Subcutaneous abdominal adipose tissue (tissue), 5 donors: ENCODE results near the gene TNS3.

ENCODE experiments used
- H3K27ac ChIP-seq: one replicate; pipeline ENCODE4 v1.7.0; 2013; ENCODE audit warnings: low read depth, mild to moderate bottlenecking, inconsistent platforms, low read length, moderate library complexity
- H3K27me3 ChIP-seq, 5 donors: one replicate each; pipeline ENCODE4 v1.7.0; 2013; ENCODE audit warnings: low read length in 5 of 5, inconsistent platforms in 1 of 5; ENCODE audit not compliant: control insufficient read depth in 5 of 5, insufficient read depth in 4 of 5
- H3K36me3 ChIP-seq, 5 donors: one replicate each; pipeline ENCODE4 v1.7.0; 2013; ENCODE audit warnings: low read length in 5 of 5; ENCODE audit not compliant: control insufficient read depth in 5 of 5, insufficient read depth in 5 of 5
- H3K4me1 ChIP-seq, 5 donors: one replicate each; pipeline ENCODE4 v1.7.0; 2013; ENCODE audit warnings: low read length in 5 of 5, mild to moderate bottlenecking in 3 of 5, moderate library complexity in 1 of 5; ENCODE audit not compliant: control insufficient read depth in 5 of 5, insufficient read depth in 5 of 5
- H3K4me3 ChIP-seq, 5 donors: one replicate each; pipeline ENCODE4 v1.7.0; 2013; ENCODE audit warnings: low read length in 5 of 5, low read depth in 1 of 5
- H3K9ac ChIP-seq, 5 donors: one replicate each; pipeline ENCODE4 v1.7.0; 2013; ENCODE audit warnings: low read length in 5 of 5, mild to moderate bottlenecking in 4 of 5, moderate library complexity in 3 of 5
- H3K9me3 ChIP-seq, 5 donors: one replicate each; pipeline ENCODE4 v1.7.0; 2013; ENCODE audit warnings: low read length in 5 of 5; ENCODE audit not compliant: control insufficient read depth in 5 of 5
- donor health status: healthy.
- donor health status: healthy.
- donor health status: healthy.
- donor health status: healthy.
- donor health status: healthy.

TNS3 gene

DNA sequence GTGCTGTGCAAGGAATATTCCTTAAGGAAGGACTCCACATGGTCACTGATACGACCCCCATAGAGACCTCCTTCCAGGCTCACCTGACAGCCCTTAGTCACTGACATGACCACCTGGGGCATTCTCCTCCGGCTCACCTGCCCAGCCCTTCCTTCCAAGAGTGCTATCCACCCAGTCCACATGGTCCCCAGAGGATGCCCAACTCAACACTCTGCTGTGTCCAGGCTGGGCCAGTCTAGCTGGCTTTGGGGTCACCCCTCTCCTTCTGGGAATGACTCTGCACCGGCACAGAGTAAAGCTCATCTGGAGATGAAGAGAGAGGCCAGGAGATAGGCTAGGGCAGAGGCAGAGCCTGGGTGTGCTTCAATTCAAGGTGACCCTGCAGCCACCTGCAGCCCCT, 300.8 kb downstream of the TNS3 start:
- H3K27ac ChIP-seq, result no peak overlapping the region

DNA sequence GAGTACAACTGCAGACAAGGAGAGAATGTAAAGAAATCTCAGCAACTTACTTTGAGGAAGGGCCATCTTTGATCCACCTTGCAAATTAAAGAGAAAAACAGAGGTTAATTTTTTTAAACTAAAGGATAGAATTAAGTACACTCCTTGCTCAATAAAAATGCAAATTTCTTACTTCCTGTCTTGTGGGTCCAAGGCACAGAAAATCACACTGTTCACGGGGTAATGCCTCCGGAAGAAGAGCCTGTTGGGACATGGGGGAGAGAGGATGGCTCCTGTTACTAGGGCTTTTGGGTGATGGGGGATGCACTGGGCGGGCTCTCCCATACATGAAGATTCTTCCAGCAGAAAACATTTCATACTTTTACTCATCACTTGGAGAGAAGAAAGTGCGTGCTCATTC, 301.8 kb downstream of the TNS3 start:
- no peaks in the 10 kb centered on the region for H3K27me3 ChIP-seq
- H3K4me3 ChIP-seq, result no peak overlapping the region
- H3K4me1 ChIP-seq, result peaks cover 0 to 4% (median 0%) of the 10 kb centered on the region in 5 donors
- no peak overlapping the region for H3K9ac ChIP-seq
- peaks cover 6 to 97% (median 86%) of the 10 kb centered on the region in 5 donors for H3K36me3 ChIP-seq
- no peaks in the 10 kb centered on the region for H3K9me3 ChIP-seq
- no peak overlapping the region for H3K27ac ChIP-seq

More for the DNA sequence above, 300.8 kb downstream of the TNS3 start:
- no peak overlapping the region for H3K4me3 ChIP-seq
- no peaks in the 10 kb centered on the region for H3K27me3 ChIP-seq
- H3K4me1 ChIP-seq, result peaks cover 1 to 11% (median 6%) of the 10 kb centered on the region in 5 donors
- no peak overlapping the region for H3K9ac ChIP-seq
- no peaks in the 10 kb centered on the region for H3K9me3 ChIP-seq
- H3K36me3 ChIP-seq, result peaks cover 6 to 95% (median 81%) of the 10 kb centered on the region in 5 donors

- no peaks in the 10 kb centered on the region for H3K9me3 ChIP-seq
- H3K36me3 ChIP-seq, result peaks cover 3 to 81% (median 68%) of the 10 kb centered on the region in 5 donors
- H3K9ac ChIP-seq, result no peak overlapping the region
- H3K4me1 ChIP-seq, result no peaks in the 10 kb centered on the region
- no peaks in the 10 kb centered on the region for H3K27me3 ChIP-seq
- H3K27ac ChIP-seq, result no peak overlapping the region
- no peak overlapping the region for H3K4me3 ChIP-seq
These were observed 303.9 kb downstream of the TNS3 start for GRCh38 chr7:47278043-47278442.

- Histone ChIP-seq H3K36me3 (peaks cover 2 to 74% (median 61%) of the 10 kb centered on the region in 5 donors), H3K4me1 (no peaks in the 10 kb centered on the region), H3K9ac (no peak overlapping the region), H3K9me3 (no peaks in the 10 kb centered on the region), H3K4me3 (no peak overlapping the region), H3K27ac (no peak overlapping the region), H3K27me3 (no peaks in the 10 kb centered on the region)
These were observed 304.6 kb downstream of the TNS3 start for GRCh38 chr7:47277321-47277781.

DNA sequence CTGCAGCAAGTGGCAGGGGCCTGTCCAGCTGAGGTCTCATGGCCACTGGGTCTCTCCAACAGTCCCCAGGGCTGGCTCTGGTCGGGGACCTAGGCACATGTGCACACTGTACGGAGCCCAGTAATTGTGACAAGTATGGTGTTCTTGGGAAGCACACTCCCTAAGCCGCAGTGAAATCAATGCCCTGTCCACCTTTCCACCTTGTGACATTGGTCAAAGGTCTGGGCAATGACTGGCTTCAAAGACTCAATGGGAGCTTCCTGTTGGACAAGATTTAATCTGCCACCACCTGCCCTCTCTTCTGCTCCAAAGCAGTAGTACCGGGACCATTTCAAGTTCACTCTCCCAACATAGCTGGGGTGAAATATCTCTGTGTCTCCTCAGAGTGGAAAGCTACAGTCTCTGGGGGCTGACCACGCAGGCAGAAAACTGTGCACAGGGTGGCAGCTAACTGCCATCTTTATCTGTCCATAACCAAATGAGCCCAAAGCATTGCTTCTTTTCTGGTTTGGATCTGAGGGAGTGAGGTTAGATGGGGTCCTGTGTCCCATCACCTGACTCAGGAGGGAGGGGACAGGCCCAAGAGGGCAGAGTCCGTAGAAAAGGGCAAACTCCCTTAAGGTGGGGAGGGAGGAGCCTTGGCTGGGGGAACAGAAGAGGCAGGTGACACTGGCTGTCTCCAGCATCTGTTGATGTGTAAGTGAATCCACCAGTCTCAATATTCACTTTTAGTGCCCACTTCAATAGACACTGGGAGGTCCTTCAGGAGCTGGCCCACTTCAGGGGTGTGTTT, 307.7 kb downstream of the TNS3 start:
- H3K27me3 ChIP-seq, result no peaks in the 10 kb centered on the region
- H3K4me1 ChIP-seq, result no peaks in the 10 kb centered on the region
- H3K27ac ChIP-seq, result no peak overlapping the region
- H3K36me3 ChIP-seq, result peaks cover 0 to 45% (median 36%) of the 10 kb centered on the region in 5 donors
- no peak overlapping the region for H3K4me3 ChIP-seq
- no peak overlapping the region for H3K9ac ChIP-seq
- peaks cover 0 to 5% (median 4%) of the 10 kb centered on the region in 5 donors for H3K9me3 ChIP-seq

GRCh38 chr7:47273088-47273487, 308.8 kb downstream of the TNS3 start:
- Histone ChIP-seq H3K4me3 (no peak overlapping the region), H3K27me3 (no peaks in the 10 kb centered on the region), H3K9me3 (peaks cover under 1 to 14% (median 11%) of the 10 kb centered on the region in 5 donors), H3K27ac (no peak overlapping the region), H3K4me1 (no peaks in the 10 kb centered on the region), H3K36me3 (peaks cover 0 to 34% (median 26%) of the 10 kb centered on the region in 5 donors), H3K9ac (no peak overlapping the region)

DNA sequence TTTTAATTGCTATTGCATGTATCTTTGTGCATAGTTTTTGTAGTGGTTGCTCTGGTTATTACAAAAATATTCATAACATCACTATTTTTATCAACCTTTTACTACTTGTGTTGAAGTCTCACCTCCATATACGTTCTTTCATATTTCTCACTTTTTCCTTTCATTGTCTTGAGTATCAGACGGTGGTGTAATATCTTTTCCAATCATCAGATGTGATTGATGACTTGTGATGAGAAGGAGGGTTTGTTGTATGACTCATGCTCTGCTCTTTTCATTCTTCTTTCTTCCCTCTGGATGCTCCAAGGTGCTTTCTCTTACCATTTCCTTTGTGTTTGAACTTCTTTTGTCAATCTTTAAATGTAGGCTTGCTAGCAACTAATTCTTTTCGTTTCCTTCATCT, 310.2 kb downstream of the TNS3 start:
- Histone ChIP-seq H3K4me3 (no peak overlapping the region), H3K9me3 (peaks cover 4 to 24% (median 16%) of the 10 kb centered on the region in 5 donors), H3K4me1 (peaks cover 0 to 2% (median 0%) of the 10 kb centered on the region in 5 donors), H3K36me3 (peaks cover 0 to 21% (median 13%) of the 10 kb centered on the region in 5 donors), H3K9ac (no peak overlapping the region), H3K27ac (no peak overlapping the region), H3K27me3 (no peaks in the 10 kb centered on the region)

- H3K27ac ChIP-seq, result no peak overlapping the region
- no peaks in the 10 kb centered on the region for H3K36me3 ChIP-seq
- peaks cover 4 to 24% (median 16%) of the 10 kb centered on the region in 5 donors for H3K9me3 ChIP-seq
- peaks cover 0 to 16% (median 12%) of the 10 kb centered on the region in 5 donors for H3K4me1 ChIP-seq
- H3K27me3 ChIP-seq, result no peaks in the 10 kb centered on the region
- H3K9ac ChIP-seq, result no peak overlapping the region
- no peak overlapping the region for H3K4me3 ChIP-seq
These were observed 312.8 kb downstream of the TNS3 start for GRCh38 chr7:47268851-47269836.

- Histone ChIP-seq H3K36me3 (no peaks in the 10 kb centered on the region), H3K27me3 (no peaks in the 10 kb centered on the region), H3K27ac (no peak overlapping the region)
These were observed 314.6 kb downstream of the TNS3 start for GRCh38 chr7:47267346-47267745.

More at GRCh38 chr7:47267346-47267745, 314.6 kb downstream of the TNS3 start:
- Histone ChIP-seq H3K4me3 (no peak overlapping the region), H3K4me1 (peaks cover 0 to 16% (median 12%) of the 10 kb centered on the region in 5 donors), H3K9ac (no peak overlapping the region), H3K9me3 (peaks cover 4 to 24% (median 16%) of the 10 kb centered on the region in 5 donors)
